CD14-positive monocyte (primary cell): ENCODE data around the gene TRIM15. TPM values are rescaled to one million over a fixed set of nuclear protein-coding genes. Genes with fewer than 3 reads are reported as not detected.

ENCODE experiments used
- DNase-seq, 3 donors: peaks; one replicate each; pipeline ENCODE4 v3.0.0-alpha.2; 2011 to 2022
- H2AFZ ChIP-seq: 2 replicates; pipeline ENCODE4 v1.6.0; 2012; ENCODE audit warnings: mild to moderate bottlenecking, low read depth, low read length, inconsistent platforms; ENCODE audit not compliant: insufficient read depth, poor library complexity, severe bottlenecking
- H3K27ac ChIP-seq, 2 donors: 1 replicate in 1 of 2; 2 replicates in 1 of 2; pipeline ENCODE4 v1.5.1; 2012 to 2013; ENCODE audit warnings: low read length in 2 of 2, control low read depth in 1 of 2, inconsistent platforms in 1 of 2, low read depth in 1 of 2, mild to moderate bottlenecking in 1 of 2
- H3K27me3 ChIP-seq, 2 donors: one replicate each; pipeline versions ENCODE4 v1.6.0 to v1.6.1; 2011 to 2013; ENCODE audit warnings: low read length in 2 of 2; ENCODE audit not compliant: control insufficient read depth in 2 of 2, insufficient read depth in 2 of 2
- H3K36me3 ChIP-seq, 2 donors: replicated peaks in 1 of 2; 1 replicate in 1 of 2; 2 replicates in 1 of 2; pipeline versions ENCODE4 v1.5.1 to v1.6.1; 2012 to 2013; ENCODE audit warnings: low read length in 2 of 2, control low read depth in 1 of 2, inconsistent platforms in 1 of 2, mild to moderate bottlenecking in 1 of 2; ENCODE audit not compliant: insufficient read depth in 2 of 2, control insufficient read depth in 1 of 2
- H3K4me1 ChIP-seq, 2 donors: 1 replicate in 1 of 2; 2 replicates in 1 of 2; pipeline versions ENCODE4 v1.5.1 to v1.6.1; 2012 to 2013; ENCODE audit warnings: low read length in 2 of 2, control low read depth in 1 of 2, inconsistent platforms in 1 of 2, mild to moderate bottlenecking in 1 of 2, moderate library complexity in 1 of 2; ENCODE audit not compliant: insufficient read depth in 2 of 2, control insufficient read depth in 1 of 2
- H3K4me2 ChIP-seq: replicated peaks from 2 replicates; pipeline ENCODE3; 2012; ENCODE audit warnings: low read length, moderate library complexity, mild to moderate bottlenecking; ENCODE audit not compliant: poor library complexity, severe bottlenecking; ENCODE audit errors: extremely low read depth
- H3K4me3 ChIP-seq, 3 experiments: fragments of 200-600 bp in 1 of 3; sonication (generic) in 1 of 3; replicated peaks in 1 of 3; 1 replicate in 2 of 3; 2 replicates in 1 of 3; pipeline ENCODE4 v1.5.1; 2011 to 2013; ENCODE audit warnings: low read length in 3 of 3, mild to moderate bottlenecking in 3 of 3, control low read depth in 2 of 3, low read depth in 2 of 3, inconsistent platforms in 1 of 3, moderate library complexity in 1 of 3
- H3K79me2 ChIP-seq: 2 replicates; pipeline ENCODE4 v1.6.0; 2012; ENCODE audit warnings: mild to moderate bottlenecking, control low read depth, inconsistent platforms, low read length, moderate library complexity; ENCODE audit not compliant: insufficient read depth
- H3K9ac ChIP-seq: 2 replicates; pipeline ENCODE4 v1.6.0; 2017; ENCODE audit warnings: low read length, mild to moderate bottlenecking; ENCODE audit not compliant: insufficient read depth, poor library complexity, severe bottlenecking
- H3K9me3 ChIP-seq, 2 donors: replicated peaks in 1 of 2; 1 replicate in 1 of 2; 2 replicates in 1 of 2; pipeline versions ENCODE4 v1.5.1 to v1.6.1; 2012 to 2013; ENCODE audit warnings: low read length in 2 of 2, control low read depth in 1 of 2; ENCODE audit not compliant: control insufficient read depth in 1 of 2, insufficient read depth in 1 of 2
- H4K20me1 ChIP-seq: 2 replicates; pipeline ENCODE4 v1.6.0; 2012; ENCODE audit warnings: mild to moderate bottlenecking, low read length, control low read depth, moderate library complexity; ENCODE audit not compliant: insufficient read depth
- H3K27ac Mint-ChIP-seq, 7 donors: one replicate each; pipeline ENCODE4 v1.8.0; 2020; ENCODE audit warnings: mild to moderate bottlenecking in 7 of 7, mixed read lengths in 7 of 7, moderate library complexity in 6 of 7, inconsistent platforms in 2 of 7
- H3K27me3 Mint-ChIP-seq, 3 donors: one replicate each; pipeline ENCODE4 v1.8.0; 2021 to 2022; ENCODE audit warnings: low read depth in 3 of 3, mild to moderate bottlenecking in 3 of 3, mixed read lengths in 3 of 3, moderate library complexity in 3 of 3, inconsistent platforms in 1 of 3
- H3K36me3 Mint-ChIP-seq, 2 donors: one replicate each; pipeline ENCODE4 v1.8.0; 2020; ENCODE audit warnings: mixed read lengths in 2 of 2, inconsistent platforms in 1 of 2, mild to moderate bottlenecking in 1 of 2
- H3K4me1 Mint-ChIP-seq: one replicate; pipeline ENCODE4 v1.8.0; 2020; ENCODE audit warnings: mild to moderate bottlenecking, mixed read lengths
- H3K4me3 Mint-ChIP-seq, 2 donors: one replicate each; pipeline ENCODE4 v1.8.0; 2020; ENCODE audit warnings: mild to moderate bottlenecking in 2 of 2, mixed read lengths in 2 of 2, moderate library complexity in 1 of 2
- H3K9me3 Mint-ChIP-seq, 7 donors: one replicate each; pipeline ENCODE4 v1.8.0; 2020 to 2022; ENCODE audit warnings: mixed read lengths in 7 of 7, mild to moderate bottlenecking in 6 of 7, moderate library complexity in 6 of 7, inconsistent platforms in 2 of 7
- CTCF ChIP-seq: fragments of 200-600 bp; IDR thresholded peaks from one replicate; pipeline ENCODE4 v1.8.0; 2022; ENCODE audit warnings: antibody characterized with exemption, mild to moderate bottlenecking
- WGBS: methylation state at CpG from one replicate; pipeline ENCODE4 v1.1.5; 2013; ENCODE audit warnings: missing lambda C conversion rate; ENCODE audit not compliant: insufficient coverage; 5-methylcytosine and 5-hydroxymethylcytosine counted together
- intact Hi-C, 2 donors: fragments of 100-400 bp; cut with micrococcal nuclease; formaldehyde crosslinking; loops; one replicate each; pipeline versions ENCODE4 v1.15.0 to v1.15.1; 2023
- polyA plus RNA-seq, 3 donors: library from polyadenylated mRNA; depleted of rRNA in 1 of 3; unstranded in 2 of 3; stranded (reverse) in 1 of 3; fragments of 300-500 nt in 2 of 3; fragments of >200 nt in 1 of 3; fragmentation: Illumina TruSeq in 2 of 3; gene quantifications; 1 replicate in 2 of 3; 2 replicates in 1 of 3; pipeline ENCODE4 v1.2.3, GENCODE V29; 2012 to 2021

Gene TRIM15
- polyA plus RNA-seq, 3 donors = not detected

DNA sequence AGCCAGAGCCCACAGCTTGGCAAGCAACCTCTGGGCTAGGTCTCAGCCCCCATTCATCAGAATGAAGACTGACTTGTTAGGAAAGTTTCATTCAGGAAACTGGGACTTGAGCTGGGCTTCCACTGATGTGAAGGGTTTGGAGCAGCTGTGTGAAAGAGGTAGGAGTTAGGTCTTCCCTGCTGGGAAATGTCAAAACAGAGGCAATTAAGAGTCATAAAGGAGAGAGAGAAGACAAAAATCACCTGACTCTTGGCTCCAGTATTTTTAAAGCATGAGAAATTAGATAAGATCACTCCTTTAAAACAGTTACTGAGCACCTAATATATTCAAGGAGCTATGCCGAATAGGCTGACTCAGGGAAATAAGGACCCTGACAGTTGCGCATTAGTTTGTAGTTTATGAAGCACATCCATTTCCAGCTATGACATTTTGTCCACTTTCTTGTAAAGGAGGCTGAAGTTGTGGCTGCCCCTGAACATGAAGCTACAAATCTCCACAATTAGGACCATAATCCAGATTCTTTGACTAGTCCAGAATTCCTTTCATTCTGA lies 31.3 kb upstream of the TRIM15 start:
- H3K27me3 ChIP-seq = peaks cover 41 to 67% of the 10 kb centered on the region in 2 donors
- H3K27ac ChIP-seq = no peak overlapping the region
- peaks cover 0 to 2% of the 10 kb centered on the region in 2 donors for H3K36me3 Mint-ChIP-seq
- H2AFZ ChIP-seq = no peak overlapping the region
- no peak overlapping the region for H3K27ac Mint-ChIP-seq
- no peaks in the 10 kb centered on the region for H4K20me1 ChIP-seq
- peaks cover 0 to 6% (median 2%) of the 10 kb centered on the region in 7 donors for H3K9me3 Mint-ChIP-seq
- no peak for DNase-seq
- H3K4me3 Mint-ChIP-seq = peak overlapping the region in 1 of 2 donors; percentile 73
- H3K79me2 ChIP-seq = no peaks in the 10 kb centered on the region
- WGBS = no CpG with 5 or more reads among the region's 2 CpGs
- no peak overlapping the region for H3K9ac ChIP-seq
- H3K9me3 ChIP-seq = peaks cover 0 to 9% of the 10 kb centered on the region in 2 donors
- intact Hi-C loops = loop anchor here in 1 of 2 donors (2.0 kb wide), 1 partner anchor 29 kb away; no protein-coding TSS in a partner anchor
- H3K4me1 Mint-ChIP-seq = peaks cover 15% of the 10 kb centered on the region
- H3K4me3 ChIP-seq = no peak overlapping the region
- no peak for TF ChIP-seq CTCF
- peaks cover 59 to 63% (median 61%) of the 10 kb centered on the region in 3 donors for H3K27me3 Mint-ChIP-seq
- no peak overlapping the region for H3K4me2 ChIP-seq
- H3K4me1 ChIP-seq = peaks cover 3 to 8% of the 10 kb centered on the region in 2 donors
- no peaks in the 10 kb centered on the region for H3K36me3 ChIP-seq

GRCh38 chr6:30135147-30135546 lies 28.2 kb upstream of the TRIM15 start:
- intact Hi-C loops = no loop called here
- Histone ChIP-seq H3K79me2 (no peaks in the 10 kb centered on the region), H3K27ac (no peak overlapping the region), H3K9ac (no peak overlapping the region), H4K20me1 (no peaks in the 10 kb centered on the region), H3K4me1 (peaks cover 0 to 1% of the 10 kb centered on the region in 2 donors), H3K27me3 (peaks cover 20 to 36% of the 10 kb centered on the region in 2 donors), H2AFZ (no peak overlapping the region), H3K9me3 (no peaks in the 10 kb centered on the region), H3K36me3 (no peaks in the 10 kb centered on the region), H3K4me3 (no peak overlapping the region), H3K4me2 (no peak overlapping the region)
- Mint-ChIP-seq H3K36me3 (peaks cover 0 to 2% of the 10 kb centered on the region in 2 donors), H3K9me3 (peaks cover 0 to 2% (median 0%) of the 10 kb centered on the region in 7 donors), H3K27me3 (peaks cover 32 to 36% (median 34%) of the 10 kb centered on the region in 3 donors), H3K4me3 (no peak overlapping the region), H3K27ac (no peak overlapping the region), H3K4me1 (peaks cover 9% of the 10 kb centered on the region)
- DNase-seq = no peak
- no peak for TF ChIP-seq CTCF
- no CpG with 5 or more reads among the region's 2 CpGs for WGBS
